Glutamatergic neuron (in vitro differentiated cells): ENCODE data around the gene CFAP97D1. TPM values are rescaled to one million over a fixed set of nuclear protein-coding genes. Genes with fewer than 3 reads are reported as not detected.
A peak's percentile ranks its signal among the peaks of the same experiment; 100 is the strongest.

Experiments used
- DNase-seq: peaks from one replicate; pipeline ENCODE4 v3.0.0; 2022
- H3K27ac Mint-ChIP-seq: one replicate; pipeline ENCODE4 v1.8.0; 2020; ENCODE audit warnings: mild to moderate bottlenecking, mixed read lengths, inconsistent platforms; ENCODE audit not compliant: unreplicated experiment
- H3K27me3 Mint-ChIP-seq: one replicate; pipeline ENCODE4 v1.8.0; 2020; ENCODE audit warnings: mild to moderate bottlenecking, moderate library complexity, mixed read lengths, inconsistent platforms; ENCODE audit not compliant: unreplicated experiment
- H3K36me3 Mint-ChIP-seq: one replicate; pipeline ENCODE4 v1.8.0; 2020; ENCODE audit warnings: mild to moderate bottlenecking, mixed read lengths, inconsistent platforms; ENCODE audit not compliant: unreplicated experiment
- H3K4me1 Mint-ChIP-seq: one replicate; pipeline ENCODE4 v1.8.0; 2020; ENCODE audit warnings: mild to moderate bottlenecking, low read depth, mixed read lengths, inconsistent platforms; ENCODE audit not compliant: unreplicated experiment
- H3K4me3 Mint-ChIP-seq: one replicate; pipeline ENCODE4 v1.8.0; 2020; ENCODE audit warnings: mild to moderate bottlenecking, mixed read lengths, inconsistent platforms; ENCODE audit not compliant: unreplicated experiment
- H3K9me3 Mint-ChIP-seq: one replicate; pipeline ENCODE4 v1.8.0; 2020; ENCODE audit warnings: mild to moderate bottlenecking, moderate library complexity, mixed read lengths, inconsistent platforms; ENCODE audit not compliant: unreplicated experiment
- total RNA-seq: library from RNA; stranded (reverse); fragmentation: NEBNext Ultra II Directional; extraction: Animal tissue kit (Norgen Biotek cat#: 25700); gene quantifications from one replicate; pipeline ENCODE4 v1.2.1, GENCODE V29; 2021; ENCODE audit not compliant: unreplicated experiment
- TF ChIP-seq, protein P1 (sequence below): fragments of 200-600 bp; sonication (generic); IDR thresholded peaks from one replicate; pipeline ENCODE4 v1.5.0; 2021; ENCODE audit not compliant: partially characterized antibody, unreplicated experiment

CFAP97D1 gene
- total RNA-seq, 1 donor from 2014 or later = not detected

DNA sequence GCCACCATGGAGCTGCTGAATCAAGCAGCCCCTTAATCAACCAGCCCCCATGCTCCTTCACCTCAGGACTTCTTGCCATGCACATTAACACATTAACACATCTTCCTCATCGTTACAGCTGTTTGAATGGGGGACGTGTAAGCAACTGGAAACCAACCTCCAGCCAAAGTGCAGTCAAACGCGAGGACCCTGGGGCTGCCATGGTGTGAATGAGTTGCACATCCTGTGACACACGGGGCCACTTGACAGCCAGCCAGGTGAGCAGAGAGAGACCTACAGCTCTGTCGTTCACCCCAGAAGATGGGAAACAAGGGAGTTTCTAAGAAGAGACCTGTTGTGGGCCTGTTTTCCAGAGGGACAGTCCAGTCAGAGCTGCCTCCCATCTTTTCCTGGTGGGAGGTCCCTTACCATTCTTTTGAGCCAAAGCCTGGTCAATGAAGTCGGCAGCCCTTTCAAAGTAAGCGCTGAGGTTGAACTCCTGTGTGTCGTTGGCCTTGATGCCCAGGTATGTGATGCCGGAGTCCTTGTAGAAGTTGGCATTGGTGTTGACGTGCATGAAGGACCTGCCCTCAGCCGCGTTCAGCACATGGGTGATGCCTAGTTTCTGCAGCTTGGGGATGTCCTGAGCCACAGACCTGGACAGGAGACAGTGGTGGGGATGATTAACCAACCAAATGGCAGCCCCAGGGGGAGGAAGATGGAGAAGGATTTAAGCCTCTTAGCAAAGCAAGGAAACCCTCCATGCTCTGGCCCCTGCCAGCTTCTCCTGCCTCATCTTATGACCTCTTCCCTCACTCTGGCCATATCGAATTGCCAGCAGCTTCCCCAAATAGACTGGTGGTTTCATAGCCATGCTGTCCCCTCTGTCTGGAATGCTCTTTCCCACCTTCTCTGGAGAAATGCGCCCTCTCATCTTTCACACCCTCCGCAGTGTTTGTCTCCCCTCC is 5.7 kb upstream of the CFAP97D1 start:
- Mint-ChIP-seq H3K27ac (peak overlapping the region; percentile 46), H3K27me3 (no peaks in the 10 kb centered on the region), H3K4me1 (peaks cover 3% of the 10 kb centered on the region), H3K4me3 (no peak overlapping the region), H3K9me3 (peaks cover 7% of the 10 kb centered on the region), H3K36me3 (no peaks in the 10 kb centered on the region)
- TF ChIP-seq, protein P1, sequence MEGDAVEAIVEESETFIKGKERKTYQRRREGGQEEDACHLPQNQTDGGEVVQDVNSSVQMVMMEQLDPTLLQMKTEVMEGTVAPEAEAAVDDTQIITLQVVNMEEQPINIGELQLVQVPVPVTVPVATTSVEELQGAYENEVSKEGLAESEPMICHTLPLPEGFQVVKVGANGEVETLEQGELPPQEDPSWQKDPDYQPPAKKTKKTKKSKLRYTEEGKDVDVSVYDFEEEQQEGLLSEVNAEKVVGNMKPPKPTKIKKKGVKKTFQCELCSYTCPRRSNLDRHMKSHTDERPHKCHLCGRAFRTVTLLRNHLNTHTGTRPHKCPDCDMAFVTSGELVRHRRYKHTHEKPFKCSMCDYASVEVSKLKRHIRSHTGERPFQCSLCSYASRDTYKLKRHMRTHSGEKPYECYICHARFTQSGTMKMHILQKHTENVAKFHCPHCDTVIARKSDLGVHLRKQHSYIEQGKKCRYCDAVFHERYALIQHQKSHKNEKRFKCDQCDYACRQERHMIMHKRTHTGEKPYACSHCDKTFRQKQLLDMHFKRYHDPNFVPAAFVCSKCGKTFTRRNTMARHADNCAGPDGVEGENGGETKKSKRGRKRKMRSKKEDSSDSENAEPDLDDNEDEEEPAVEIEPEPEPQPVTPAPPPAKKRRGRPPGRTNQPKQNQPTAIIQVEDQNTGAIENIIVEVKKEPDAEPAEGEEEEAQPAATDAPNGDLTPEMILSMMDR = no peak
- no peak for DNase-seq

DNA sequence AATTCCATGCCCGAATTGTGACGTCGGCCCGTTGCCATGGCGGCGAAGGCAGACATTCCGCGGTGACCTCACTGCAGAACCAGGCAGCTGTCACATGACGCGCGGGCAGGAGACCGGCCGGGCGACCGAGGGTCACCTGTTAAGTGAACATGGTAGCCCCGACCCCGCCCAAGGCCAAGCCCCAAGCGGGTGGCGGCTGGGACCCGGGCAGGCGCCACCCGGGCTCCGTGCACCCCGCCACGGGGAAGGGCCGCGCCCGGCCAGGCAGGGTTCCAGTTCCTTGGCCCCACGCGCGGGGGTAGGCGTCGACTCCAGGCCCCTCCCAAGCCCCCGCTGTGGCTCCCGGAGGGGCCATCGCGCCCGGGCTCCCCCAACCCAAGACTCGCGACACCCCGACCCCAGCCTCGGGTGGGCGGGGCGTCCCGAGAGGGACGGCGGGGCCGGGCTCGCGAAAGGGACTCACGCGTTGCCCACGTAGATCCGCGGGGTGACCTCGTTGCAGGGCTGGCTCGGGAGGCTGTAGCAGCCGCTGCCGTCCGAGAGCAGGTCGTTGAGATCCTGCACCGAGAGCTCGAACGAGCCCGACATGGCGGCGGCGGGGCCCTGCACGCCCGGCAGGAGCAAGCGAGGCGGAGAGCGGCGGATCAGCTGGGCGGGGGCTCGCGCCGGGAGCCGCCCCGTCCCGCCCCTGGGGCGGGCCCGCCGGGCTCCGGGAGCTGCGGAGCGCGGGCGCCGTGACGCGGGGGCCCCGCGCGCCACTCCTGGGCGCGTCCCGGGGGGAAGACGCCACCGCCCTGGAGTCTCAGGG is 1.7 kb upstream of the CFAP97D1 start, which contains the start of gene DUSP3:
TSS of gene DUSP3 (minus strand) at position 641 of the 808 bp plus-strand sequence. CDS start at position 588, 53 bp downstream.
- H3K36me3 Mint-ChIP-seq = no peaks in the 10 kb centered on the region
- peaks cover 1% of the 10 kb centered on the region for H3K27me3 Mint-ChIP-seq
- peaks cover 12% of the 10 kb centered on the region for H3K4me1 Mint-ChIP-seq
- H3K27ac Mint-ChIP-seq = peak within 1 kb of the TSS; percentile 90
- peak; percentile 95 for DNase-seq
- TF ChIP-seq, protein P1 = peak; percentile 10
- H3K9me3 Mint-ChIP-seq = peaks cover 7% of the 10 kb centered on the region
- H3K4me3 Mint-ChIP-seq = peak within 1 kb of the TSS; percentile 88

DNA sequence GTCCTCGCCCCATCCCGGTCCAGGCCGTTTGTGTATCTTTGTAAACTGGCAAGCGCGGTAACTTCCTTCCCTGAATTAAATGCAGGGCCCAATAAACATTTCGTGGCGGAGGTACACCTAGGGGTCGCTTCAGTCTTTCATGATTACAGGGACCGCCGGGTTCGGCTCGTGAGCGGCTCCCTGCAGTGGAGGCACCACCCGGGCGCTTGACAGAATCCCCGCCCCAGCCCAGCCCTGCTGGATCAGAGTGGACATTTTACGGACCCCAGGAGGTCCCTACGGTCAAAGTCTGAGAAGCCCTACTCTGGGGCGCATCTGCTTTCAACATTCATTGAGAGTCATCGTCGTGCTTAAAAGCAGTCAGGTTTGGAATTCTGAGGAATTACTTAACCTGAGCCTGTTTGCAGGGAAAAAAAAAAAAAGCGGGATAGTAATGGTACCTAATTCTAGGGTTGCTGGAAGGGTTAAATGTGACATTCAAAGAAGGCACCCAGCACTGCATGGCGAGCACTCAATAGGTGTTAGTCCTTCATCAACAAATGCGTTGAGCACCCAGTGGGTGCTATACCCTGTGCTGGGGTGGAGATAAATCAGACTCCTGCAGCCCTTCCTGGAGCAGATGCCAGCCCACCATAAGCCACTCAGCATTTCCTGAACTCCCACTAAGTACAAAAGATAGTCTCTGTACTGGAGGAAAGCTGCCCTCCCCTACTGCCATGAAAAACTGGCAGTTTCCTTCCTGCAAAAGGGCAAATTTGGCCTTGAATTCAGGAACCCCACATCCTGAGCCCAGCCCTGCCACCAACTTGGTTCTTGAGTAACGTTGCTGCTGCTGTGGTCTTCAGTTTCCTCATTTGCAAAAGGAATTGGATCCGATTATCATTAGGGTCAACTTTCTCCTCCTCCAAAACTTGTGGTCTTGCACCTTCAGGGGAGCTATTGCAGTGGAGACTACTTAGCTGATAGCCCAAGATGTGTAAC is 800 bp upstream of the CFAP97D1 start:
- peaks cover 1% of the 10 kb centered on the region for H3K27me3 Mint-ChIP-seq
- peaks cover 7% of the 10 kb centered on the region for H3K9me3 Mint-ChIP-seq
- peak; percentile 65 for DNase-seq
- H3K27ac Mint-ChIP-seq = peak overlapping the region; percentile 90
- no peaks in the 10 kb centered on the region for H3K36me3 Mint-ChIP-seq
- TF ChIP-seq, protein P1 = peak; percentile 6
- peaks cover 12% of the 10 kb centered on the region for H3K4me1 Mint-ChIP-seq
- H3K4me3 Mint-ChIP-seq = peak overlapping the region; percentile 85

DNA sequence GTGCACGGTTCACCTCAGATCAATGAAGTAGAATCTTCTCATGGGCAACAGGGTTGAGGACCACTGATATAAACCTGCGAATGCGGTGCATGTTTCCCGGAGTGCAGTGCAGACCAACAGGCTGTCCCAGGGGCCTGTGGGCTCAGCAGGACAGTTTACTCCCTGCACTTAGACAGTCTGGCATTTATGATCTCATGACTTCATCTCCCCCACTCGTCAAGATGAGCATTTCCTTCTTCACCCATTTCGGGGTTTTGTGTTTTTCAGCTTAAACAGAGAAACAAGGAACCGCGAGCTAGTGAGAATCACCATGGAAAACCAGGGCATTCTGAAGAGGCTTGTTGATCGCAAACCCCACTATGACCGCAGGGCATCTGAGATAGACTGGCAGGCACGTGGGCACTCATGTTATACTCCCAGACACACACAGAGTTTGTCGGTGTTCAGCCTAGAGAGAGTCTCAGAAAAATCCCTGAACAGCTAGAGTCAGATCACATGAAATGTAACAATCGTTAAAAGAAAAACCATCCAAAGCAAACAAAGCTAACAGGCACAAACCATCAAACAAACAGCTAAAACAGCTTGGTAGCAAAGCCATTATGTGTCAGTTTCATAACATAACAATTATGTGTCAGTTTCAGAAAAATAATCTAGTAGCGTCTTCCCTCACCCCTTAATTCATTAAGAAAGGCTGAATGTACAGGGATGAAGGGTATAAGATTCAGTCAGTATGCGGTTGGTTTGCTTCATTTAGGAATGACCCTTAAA is 2.9 kb downstream of the CFAP97D1 start:
- no peak for DNase-seq
- Mint-ChIP-seq H3K4me1 (peaks cover 14% of the 10 kb centered on the region), H3K27ac (no peak overlapping the region), H3K27me3 (peaks cover 3% of the 10 kb centered on the region), H3K36me3 (peaks cover 5% of the 10 kb centered on the region), H3K4me3 (no peak overlapping the region), H3K9me3 (peaks cover 1% of the 10 kb centered on the region)
- TF ChIP-seq, protein P1 = no peak
